Upper lobe of right lung (tissue), 1 donor: ENCODE measurements around the gene AP3B1. TPM values are rescaled to one million over a fixed set of nuclear protein-coding genes. Genes with fewer than 3 reads are reported as not detected.
A peak's percentile ranks its signal among the peaks of the same experiment; 100 is the strongest.

Source experiments
- ATAC-seq: fragments of 200-7000 bp; cut with Tn5 transposase; one replicate; pipeline ENCODE4 v1.9.1; 2020; ENCODE audit warnings: mild to moderate bottlenecking, moderate library complexity
- DNase-seq: peaks from one replicate; pipeline ENCODE4 v3.0.0-alpha.2; 2020
- H3K27ac ChIP-seq: fragments of 200-600 bp; one replicate; pipeline ENCODE4 v1.8.0; 2022
- H3K27me3 ChIP-seq: fragments of 200-600 bp; one replicate; pipeline ENCODE4 v1.8.0; 2022; ENCODE audit warnings: mild to moderate bottlenecking
- H3K36me3 ChIP-seq: fragments of 200-600 bp; one replicate; pipeline ENCODE4 v1.8.0; 2022
- H3K4me1 ChIP-seq: fragments of 200-600 bp; one replicate; pipeline ENCODE4 v1.8.0; 2022
- H3K4me3 ChIP-seq: fragments of 200-600 bp; one replicate; pipeline ENCODE4 v1.8.0; 2022; ENCODE audit warnings: mild to moderate bottlenecking
- H3K9me3 ChIP-seq: fragments of 200-600 bp; one replicate; pipeline ENCODE4 v1.8.0; 2022
- intact Hi-C: fragments of 100-400 bp; cut with DNase I; formaldehyde crosslinking; loops from one replicate; pipeline ENCODE4 v1.11.0; 2022
- total RNA-seq: library from RNA; stranded (reverse); fragmentation: NEBNext Ultra II Directional; extraction: Animal tissue kit (Norgen Biotek cat#: 25700); gene quantifications from one replicate; pipeline ENCODE4 v1.2.1, GENCODE V29; 2021
- TF ChIP-seq, protein P1 (sequence below): fragments of 200-600 bp; IDR thresholded peaks from one replicate; pipeline ENCODE4 v1.8.0; 2022; ENCODE audit warnings: antibody characterized with exemption
- donor health status: DM: no; HTN: yes; CAD: no; lungs with severe emphysema.

Gene AP3B1
- total RNA-seq, 1 donor from 2014 or later, result 32.9 TPM

DNA sequence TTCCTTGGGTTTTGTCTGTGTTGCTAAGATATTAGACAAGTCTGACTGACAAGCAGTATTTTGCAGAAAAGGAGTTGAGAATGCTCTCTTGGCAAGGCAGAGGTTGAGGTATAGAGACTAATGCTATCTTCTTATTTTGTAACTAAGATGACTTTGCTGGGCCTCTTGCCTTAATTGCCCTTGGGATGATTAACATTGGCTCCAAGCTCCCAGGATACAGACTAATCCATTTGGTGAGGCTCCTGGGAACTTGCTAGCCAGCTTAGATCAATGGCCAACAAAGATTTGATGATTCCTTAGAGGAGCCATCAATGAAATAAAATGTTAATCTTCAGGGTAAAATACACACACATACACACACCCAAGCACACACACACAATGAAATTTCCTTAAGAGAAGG is 28.7 kb upstream of the AP3B1 start:
- Histone ChIP-seq H3K4me3 (no peak overlapping the region), H3K36me3 (no peaks in the 10 kb centered on the region), H3K4me1 (no peaks in the 10 kb centered on the region), H3K9me3 (no peaks in the 10 kb centered on the region), H3K27me3 (no peaks in the 10 kb centered on the region), H3K27ac (no peak overlapping the region)
- ATAC-seq (no peak), DNase-seq (no peak)
- TF ChIP-seq, protein P1, sequence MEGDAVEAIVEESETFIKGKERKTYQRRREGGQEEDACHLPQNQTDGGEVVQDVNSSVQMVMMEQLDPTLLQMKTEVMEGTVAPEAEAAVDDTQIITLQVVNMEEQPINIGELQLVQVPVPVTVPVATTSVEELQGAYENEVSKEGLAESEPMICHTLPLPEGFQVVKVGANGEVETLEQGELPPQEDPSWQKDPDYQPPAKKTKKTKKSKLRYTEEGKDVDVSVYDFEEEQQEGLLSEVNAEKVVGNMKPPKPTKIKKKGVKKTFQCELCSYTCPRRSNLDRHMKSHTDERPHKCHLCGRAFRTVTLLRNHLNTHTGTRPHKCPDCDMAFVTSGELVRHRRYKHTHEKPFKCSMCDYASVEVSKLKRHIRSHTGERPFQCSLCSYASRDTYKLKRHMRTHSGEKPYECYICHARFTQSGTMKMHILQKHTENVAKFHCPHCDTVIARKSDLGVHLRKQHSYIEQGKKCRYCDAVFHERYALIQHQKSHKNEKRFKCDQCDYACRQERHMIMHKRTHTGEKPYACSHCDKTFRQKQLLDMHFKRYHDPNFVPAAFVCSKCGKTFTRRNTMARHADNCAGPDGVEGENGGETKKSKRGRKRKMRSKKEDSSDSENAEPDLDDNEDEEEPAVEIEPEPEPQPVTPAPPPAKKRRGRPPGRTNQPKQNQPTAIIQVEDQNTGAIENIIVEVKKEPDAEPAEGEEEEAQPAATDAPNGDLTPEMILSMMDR, result no peak
- intact Hi-C loops, result no loop called here

DNA sequence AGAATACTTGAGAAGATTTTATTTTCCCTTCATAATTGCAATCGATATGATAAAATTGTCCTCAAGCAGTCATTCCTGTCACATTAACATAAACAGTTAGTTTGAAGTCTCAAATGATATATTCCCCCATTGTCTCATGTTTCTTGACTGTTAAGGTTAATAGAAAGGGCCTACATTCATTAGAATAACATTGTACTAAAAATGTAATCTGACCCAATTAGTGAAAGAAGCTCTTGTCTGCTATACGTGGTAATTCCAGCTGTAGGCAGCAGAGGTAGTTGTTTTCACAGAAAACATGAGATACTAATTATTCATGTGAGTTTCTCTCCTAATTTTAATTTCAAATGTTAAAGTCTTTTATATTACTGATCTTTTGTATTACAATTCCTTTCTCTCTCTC is 25.9 kb upstream of the AP3B1 start:
- Histone ChIP-seq H3K4me1 (no peaks in the 10 kb centered on the region), H3K9me3 (no peaks in the 10 kb centered on the region), H3K36me3 (no peaks in the 10 kb centered on the region), H3K27me3 (no peaks in the 10 kb centered on the region), H3K4me3 (no peak overlapping the region), H3K27ac (no peak overlapping the region)
- intact Hi-C loops, result no loop called here
- ATAC-seq (no peak), DNase-seq (no peak)
- TF ChIP-seq, protein P1, result peak; percentile 63

DNA sequence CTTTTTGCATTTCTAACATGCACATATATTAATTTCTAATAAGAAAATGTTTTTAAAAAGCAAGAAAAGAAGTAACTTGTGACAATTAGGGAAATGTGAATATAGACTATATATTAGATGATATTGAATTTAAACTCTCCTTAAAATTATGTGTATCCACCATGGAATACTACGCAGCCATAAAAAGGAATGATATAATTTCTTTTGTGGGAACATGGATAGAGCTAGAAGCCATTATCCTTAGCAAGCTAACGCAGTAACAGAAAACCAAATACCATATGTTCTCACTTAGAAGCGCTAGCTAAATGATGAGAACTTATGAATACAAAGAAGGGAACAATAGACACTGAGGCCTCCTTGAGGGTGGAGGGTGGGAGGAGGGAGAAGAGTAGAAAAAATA is 23.8 kb upstream of the AP3B1 start:
- H3K27ac ChIP-seq, result no peak overlapping the region
- intact Hi-C loops, result no loop called here
- no peaks in the 10 kb centered on the region for H3K36me3 ChIP-seq
- H3K9me3 ChIP-seq, result no peaks in the 10 kb centered on the region
- no peaks in the 10 kb centered on the region for H3K4me1 ChIP-seq
- ATAC-seq (no peak), DNase-seq (no peak)
- H3K27me3 ChIP-seq, result no peaks in the 10 kb centered on the region
- TF ChIP-seq, protein P1, result no peak
- H3K4me3 ChIP-seq, result no peak overlapping the region

DNA sequence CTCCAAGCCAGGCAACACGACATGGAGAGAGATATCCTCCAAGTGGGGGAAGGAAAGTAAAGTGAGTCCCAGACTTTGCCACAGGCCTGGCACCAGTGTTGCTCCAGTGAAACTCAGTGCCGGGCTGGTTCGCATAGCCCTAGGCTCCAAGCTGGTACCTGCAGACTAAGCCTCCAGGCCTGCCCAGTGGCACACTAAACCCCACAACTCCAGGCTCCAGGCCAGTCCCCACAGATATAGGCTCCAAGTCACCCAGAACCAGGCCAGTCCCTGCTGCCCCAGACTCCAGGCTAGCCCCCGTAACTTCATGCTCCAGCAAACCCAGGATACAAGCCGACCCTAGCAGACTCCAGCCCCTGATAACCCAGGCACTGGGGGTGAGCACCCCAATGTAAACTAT is 23.0 kb upstream of the AP3B1 start:
- Histone ChIP-seq H3K27ac (no peak overlapping the region), H3K27me3 (no peaks in the 10 kb centered on the region), H3K36me3 (no peaks in the 10 kb centered on the region), H3K9me3 (no peaks in the 10 kb centered on the region), H3K4me1 (no peaks in the 10 kb centered on the region), H3K4me3 (no peak overlapping the region)
- TF ChIP-seq, protein P1, result no peak
- DNase-seq, result no peak
- no peak for ATAC-seq
- intact Hi-C loops, result no loop called here

DNA sequence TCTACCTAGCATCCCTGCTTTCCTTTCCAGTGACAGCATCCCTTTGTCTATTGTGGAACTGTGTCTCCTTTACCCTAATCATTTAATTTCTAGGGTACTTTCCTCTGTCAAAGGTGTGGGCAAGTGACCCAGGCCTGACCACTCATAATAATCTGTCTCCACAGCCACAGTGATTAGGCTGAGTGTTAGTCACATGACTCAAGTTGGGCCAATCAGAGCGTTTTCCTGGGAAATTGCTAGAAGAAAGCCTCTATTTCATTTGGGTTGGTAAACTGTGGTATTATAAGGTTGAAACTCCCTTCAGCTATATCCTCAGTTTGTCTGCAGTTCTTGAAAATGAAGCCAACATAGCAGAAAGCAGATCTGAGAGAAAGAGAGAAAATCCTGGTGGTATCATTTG is 14.2 kb upstream of the AP3B1 start:
- H3K4me1 ChIP-seq, result no peaks in the 10 kb centered on the region
- no peaks in the 10 kb centered on the region for H3K36me3 ChIP-seq
- no peak for DNase-seq
- no peak overlapping the region for H3K27ac ChIP-seq
- intact Hi-C loops, result no loop called here
- ATAC-seq, result no peak
- no peak overlapping the region for H3K4me3 ChIP-seq
- H3K9me3 ChIP-seq, result no peaks in the 10 kb centered on the region
- TF ChIP-seq, protein P1, result no peak
- no peaks in the 10 kb centered on the region for H3K27me3 ChIP-seq

DNA sequence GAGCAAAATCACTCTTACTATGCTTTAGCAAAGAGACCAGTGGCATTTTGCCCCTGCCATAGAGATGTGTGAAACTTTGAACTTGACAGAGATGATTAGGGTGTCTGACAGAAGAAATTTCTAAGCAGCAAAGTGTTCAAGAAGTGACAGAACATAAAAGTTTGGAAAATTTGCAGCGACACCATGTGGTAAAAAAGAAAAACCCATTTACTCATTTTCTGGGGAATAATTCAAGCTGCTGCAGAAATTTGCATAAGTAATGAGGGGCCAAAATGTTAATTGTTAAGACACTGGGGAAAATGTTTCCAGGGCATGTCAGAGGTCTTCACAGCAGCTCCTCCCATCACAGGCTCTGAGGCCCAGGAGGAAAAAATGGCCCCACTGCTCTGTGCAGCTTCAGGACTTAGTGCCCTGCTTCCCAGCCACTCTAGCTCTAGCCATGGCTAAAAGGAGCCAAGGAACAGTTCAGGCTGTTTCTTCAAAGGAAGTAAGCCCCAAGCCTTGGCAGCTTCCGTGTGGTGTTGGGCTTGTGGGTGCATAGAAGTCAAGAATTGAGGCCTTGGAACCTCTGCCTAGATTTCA is 6.1 kb upstream of the AP3B1 start:
- no peak for ATAC-seq
- intact Hi-C loops, result no loop called here
- H3K4me1 ChIP-seq, result peaks cover 4% of the 10 kb centered on the region
- H3K36me3 ChIP-seq, result no peaks in the 10 kb centered on the region
- no peaks in the 10 kb centered on the region for H3K27me3 ChIP-seq
- no peak overlapping the region for H3K4me3 ChIP-seq
- DNase-seq, result no peak
- TF ChIP-seq, protein P1, result peak; percentile 36
- H3K27ac ChIP-seq, result no peak overlapping the region
- H3K9me3 ChIP-seq, result no peaks in the 10 kb centered on the region
